A549 (cell line): ENCODE data around the gene CLK2. TPM values are rescaled to one million over a fixed set of nuclear protein-coding genes. Genes with fewer than 3 reads are reported as not detected.

ENCODE experiments used
- ATAC-seq, 2 experiments: fragments of 200-7000 bp in 1 of 2; fragments of >200 bp in 1 of 2; cut with Nextera tagmentation in 1 of 2; cut with Tn5 transposase in 1 of 2; 3 replicates each; pipeline versions ENCODE4 v1.8.0 to v1.9.1; 2018 to 2020; ENCODE audit warnings: mild to moderate bottlenecking in 1 of 2, moderate library complexity in 1 of 2
- CTCF ChIA-PET: fragments of 300-600 bp; sonication (Branson Sonifier 250); formaldehyde crosslinking; extraction: SDS; loops from one replicate; lab custom pipeline; 2021; ENCODE audit warnings: antibody characterized with exemption, inconsistent platforms; lab: Yijun Ruan, JAX
- POLR2A ChIA-PET: fragments of 350-600 bp; formaldehyde crosslinking; extraction: SDS; loops from one replicate; lab custom pipeline; 2021; ENCODE audit warnings: antibody characterized with exemption, inconsistent platforms; lab: Yijun Ruan, JAX
- DNase-seq, 2 experiments: peaks; one replicate each; pipeline versions ENCODE4 v3.0.0 to v3.0.0-alpha.2; 2011 to 2016; ENCODE audit warnings: low read depth in 1 of 2, low spot score in 1 of 2
- FAIRE-seq: peaks from 2 replicates; lab custom pipeline; 2011; peaks lifted over from hg19 to GRCh38; lab: Jason Lieb, UNC
- H3K27ac ChIP-seq, 2 experiments: fragments of >200 bp; sonication (Bioruptor Twin); formaldehyde crosslinking; 3 replicates each; pipeline ENCODE4 v1.5.1; 2016 to 2017
- H3K4me1 ChIP-seq: fragments of >200 bp; sonication (Bioruptor Twin); formaldehyde crosslinking; 3 replicates; pipeline ENCODE4 v1.6.1; 2016
- H3K4me2 ChIP-seq: fragments of >200 bp; sonication (Bioruptor Twin); formaldehyde crosslinking; 3 replicates; pipeline ENCODE4 v1.6.1; 2016
- H3K4me3 ChIP-seq: fragments of >200 bp; sonication (Bioruptor Twin); formaldehyde crosslinking; 3 replicates; pipeline ENCODE4 v1.5.1; 2016
- H3K9me3 ChIP-seq: fragments of >200 bp; sonication (Bioruptor Twin); formaldehyde crosslinking; 3 replicates; pipeline ENCODE4 v1.6.1; 2016
- CEBPB ChIP-seq, 2 experiments: fragments of >200 bp in 1 of 2; sonication (Bioruptor Twin) in 1 of 2; formaldehyde crosslinking in 1 of 2; IDR thresholded peaks; 2 replicates each; pipeline ENCODE4 v1.6.1; 2012 to 2016
- EP300 ChIP-seq, 2 experiments: fragments of >200 bp; sonication (Bioruptor Twin); formaldehyde crosslinking; IDR thresholded peaks; 2 replicates in 1 of 2; 3 replicates in 1 of 2; pipeline ENCODE4 v1.6.1; 2016 to 2017
- FOSL2 ChIP-seq, 2 experiments: fragments of 450-650 bp in 1 of 2; fragments of >200 bp in 1 of 2; sonication (Bioruptor Twin) in 1 of 2; formaldehyde crosslinking; IDR thresholded peaks; 2 replicates each; pipeline versions ENCODE4 v1.5.0 to v1.6.1; 2016 to 2020; ENCODE audit warnings: mild to moderate bottlenecking in 1 of 2, moderate library complexity in 1 of 2
- FOXS1 ChIP-seq: fragments of 250-450 bp; sonication (Bioruptor Pico); IDR thresholded peaks from 2 replicates; pipeline ENCODE4 v1.5.0; 2020; ENCODE audit warnings: mild to moderate bottlenecking, moderate library complexity
- HOXB13 ChIP-seq: fragments of 250-450 bp; sonication (Bioruptor Pico); IDR thresholded peaks from 2 replicates; pipeline ENCODE4 v1.5.0; 2020; ENCODE audit warnings: low read depth, mild to moderate bottlenecking, moderate library complexity
- JUN ChIP-seq, 2 experiments: fragments of >200 bp; sonication (Bioruptor Twin); formaldehyde crosslinking; IDR thresholded peaks; 2 replicates in 1 of 2; 3 replicates in 1 of 2; pipeline ENCODE4 v1.6.1; 2016 to 2017
- MYC ChIP-seq: IDR thresholded peaks from 2 replicates; pipeline ENCODE4 v1.6.1; 2012; ENCODE audit warnings: mild to moderate bottlenecking, inconsistent platforms, low read length, improper control_type of control experiment, borderline replicate concordance
- NPAS2 ChIP-seq: fragments of 250-450 bp; sonication (Bioruptor Pico); IDR thresholded peaks from 2 replicates; pipeline ENCODE4 v1.8.0; 2022; ENCODE audit warnings: mild to moderate bottlenecking, moderate library complexity, borderline replicate concordance
- PHF8 ChIP-seq: fragments of 200-600 bp; sonication (generic); IDR thresholded peaks from 2 replicates; pipeline ENCODE4 v1.6.1; 2016; ENCODE audit warnings: low read depth, mild to moderate bottlenecking, antibody characterized with exemption, moderate library complexity, borderline replicate concordance
- POLR2A ChIP-seq: IDR thresholded peaks from 2 replicates; pipeline ENCODE4 v1.6.1; 2012; ENCODE audit warnings: mild to moderate bottlenecking, low read length
- POLR2AphosphoS2 ChIP-seq: conservative IDR thresholded peaks from 2 replicates; pipeline ENCODE4 v1.6.1; 2012; ENCODE audit warnings: low read length, improper control_type of control experiment, inconsistent platforms
- RCOR1 ChIP-seq: fragments of 150-350 bp; IDR thresholded peaks from 2 replicates; pipeline ENCODE4 v1.6.1; 2014; ENCODE audit warnings: antibody characterized with exemption, low read length, low read depth
- SMC3 ChIP-seq: fragments of >200 bp; sonication (Bioruptor Twin); formaldehyde crosslinking; IDR thresholded peaks from 3 replicates; pipeline ENCODE4 v1.6.1; 2018; ENCODE audit warnings: inconsistent platforms
- SREBF2 ChIP-seq: fragments of 450-650 bp; IDR thresholded peaks from 2 replicates; pipeline ENCODE4 v1.6.1; 2014; ENCODE audit warnings: mild to moderate bottlenecking, moderate library complexity
- TP53 ChIP-seq: fragments of 250-450 bp; sonication (Bioruptor Pico); IDR thresholded peaks from 2 replicates; pipeline ENCODE4 v1.5.0; 2021; ENCODE audit warnings: mild to moderate bottlenecking, moderate library complexity
- ZFP36 ChIP-seq: fragments of 450-650 bp; IDR thresholded peaks from 2 replicates; pipeline ENCODE4 v1.6.1; 2014; ENCODE audit warnings: borderline replicate concordance; ENCODE audit not compliant: partially characterized antibody
- WGBS: methylation state at CpG from one replicate; pipeline ENCODE4 v1.1.6; 2017; ENCODE audit errors: missing lambda C conversion rate; 5-methylcytosine and 5-hydroxymethylcytosine counted together
- polyA minus RNA-seq: library from RNA; depleted of rRNA, polyadenylated mRNA; stranded (reverse); fragments of >200 nt; gene quantifications from 2 replicates; pipeline ENCODE4 v1.2.3, GENCODE V29; 2011; rRNA and poly(A)+ RNA removed
- polyA plus RNA-seq, 4 experiments: library from polyadenylated mRNA; depleted of rRNA in 3 of 4; stranded (reverse); fragments of >200 nt; fragmentation: RNase III in 1 of 4; extraction: RNeasy Plus Mini Kit Qiagen cat#74134 plus additional on column Dnase treatment in 1 of 4; gene quantifications; 2 replicates in 3 of 4; 3 replicates in 1 of 4; pipeline ENCODE4 v1.2.3, GENCODE V29; 2011 to 2017
- TF ChIP-seq, protein P1 (sequence below): fragments of 250-450 bp; sonication (Bioruptor Pico); IDR thresholded peaks from 2 replicates; pipeline ENCODE4 v1.5.0; 2021; ENCODE audit warnings: mild to moderate bottlenecking, moderate library complexity, borderline replicate concordance
- TF ChIP-seq, protein P2 (sequence below): fragments of 450-650 bp; IDR thresholded peaks from 2 replicates; pipeline ENCODE4 v1.6.1; 2014; ENCODE audit warnings: antibody characterized with exemption
- TF ChIP-seq, protein P3 (sequence below): fragments of >200 bp; sonication (Bioruptor Twin); formaldehyde crosslinking; IDR thresholded peaks from 3 replicates; pipeline ENCODE4 v1.6.1; 2016
- TF ChIP-seq, protein P4 (sequence below): IDR thresholded peaks from 2 replicates; pipeline ENCODE4 v1.6.1; 2012
- TF ChIP-seq, protein P5 (sequence below): IDR thresholded peaks from 2 replicates; pipeline ENCODE4 v1.6.1; 2012; ENCODE audit warnings: low read depth, borderline replicate concordance
- TF ChIP-seq, protein P6 (sequence below): fragments of 200-600 bp; sonication (generic); IDR thresholded peaks from 2 replicates; pipeline ENCODE4 v1.6.1; 2016; ENCODE audit warnings: antibody characterized with exemption, mild to moderate bottlenecking, moderate library complexity
- TF ChIP-seq, protein P7 (sequence below): IDR thresholded peaks from 2 replicates; pipeline ENCODE4 v1.6.1; 2012

CLK2 gene
- polyA plus RNA-seq (2011; rRNA removed): 45.7 and 51.0 TPM in 2 replicates
- 39.6 and 41.6 TPM in 2 replicates for polyA plus RNA-seq (2012; cell fraction: cytosol; rRNA removed)
- polyA plus RNA-seq (2012; cell fraction: nucleus; rRNA removed): 201 and 245 TPM in 2 replicates
- polyA plus RNA-seq (2017; fragmentation: RNase III; extraction: RNeasy Plus Mini Kit Qiagen cat#74134 plus additional on column Dnase treatment): 32.4 to 37.9 TPM (median 37.5 TPM) in 3 replicates
- polyA minus RNA-seq: 56.3 and 70.0 TPM in 2 replicates

DNA sequence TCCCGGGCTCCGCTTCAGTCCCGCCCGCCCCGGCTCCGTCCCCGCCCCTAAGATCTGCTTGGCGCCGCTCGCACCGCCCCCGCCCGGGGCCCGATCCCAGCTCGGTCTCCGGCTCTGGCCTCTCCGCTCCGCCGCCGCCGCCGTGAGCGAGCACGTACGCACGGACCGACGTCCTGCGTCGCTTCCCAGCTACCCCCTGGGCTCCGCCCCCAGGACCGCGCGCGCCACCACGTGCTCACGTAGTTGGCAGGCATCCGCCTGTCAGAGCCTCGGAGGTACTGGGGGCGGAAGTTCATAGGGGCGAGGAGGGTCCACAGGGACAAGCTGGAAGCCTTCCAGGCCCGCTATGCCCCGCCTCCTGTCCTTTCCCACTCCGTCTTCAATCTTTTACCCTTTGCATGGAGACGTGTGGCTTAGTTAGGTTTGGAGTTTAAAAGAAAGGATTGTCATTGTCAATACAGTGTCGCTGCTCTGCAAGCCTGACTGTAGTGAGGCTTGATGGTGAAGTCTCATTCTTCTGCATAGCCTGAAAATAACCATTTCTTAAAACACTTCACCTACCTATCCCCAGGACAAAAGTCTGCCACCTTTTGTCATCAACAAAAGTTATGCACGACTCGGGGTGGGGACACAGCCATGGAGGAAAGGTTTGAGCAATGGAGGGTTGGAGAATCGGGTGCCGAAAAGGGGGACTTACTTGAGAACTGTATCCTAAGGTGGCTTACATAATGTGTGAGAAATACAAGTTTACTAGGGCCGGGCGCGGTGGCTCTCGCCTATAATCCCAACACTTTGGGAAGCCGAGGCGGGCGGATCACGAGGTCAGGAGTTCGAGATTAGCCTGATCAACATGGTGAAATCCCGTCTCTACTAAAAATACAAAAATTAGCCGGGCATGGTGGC lies at the start of gene CLK2:
Gene CLK2, minus strand, starts transcription at position 162 of the 903 bp plus-strand sequence. CDS start 2,527 bp downstream, outside the sequence.
- CTCF ChIA-PET: interaction anchor here (0.7 to 16.5 kb wide), 7 partner anchors 15 to 227 kb away, joined by 3 to 326 read pairs (median 3); no protein-coding TSS in a partner anchor
- WGBS: 37% methylated on average over 38 of the region's 61 CpGs
- H3K4me1 ChIP-seq: peaks cover 15% of the 10 kb centered on the region; the same call in 2 of the 3 replicates
- no peaks in the 10 kb centered on the region for H3K9me3 ChIP-seq
- peak within 1 kb of the TSS; percentile 93 for H3K4me2 ChIP-seq
- ATAC-seq (peak; percentile 81 to 90), DNase-seq (peak; percentile 96), FAIRE-seq (no peak)
- peak within 1 kb of the TSS; percentile 62 for H3K4me3 ChIP-seq
- TF ChIP-seq, protein P1, sequence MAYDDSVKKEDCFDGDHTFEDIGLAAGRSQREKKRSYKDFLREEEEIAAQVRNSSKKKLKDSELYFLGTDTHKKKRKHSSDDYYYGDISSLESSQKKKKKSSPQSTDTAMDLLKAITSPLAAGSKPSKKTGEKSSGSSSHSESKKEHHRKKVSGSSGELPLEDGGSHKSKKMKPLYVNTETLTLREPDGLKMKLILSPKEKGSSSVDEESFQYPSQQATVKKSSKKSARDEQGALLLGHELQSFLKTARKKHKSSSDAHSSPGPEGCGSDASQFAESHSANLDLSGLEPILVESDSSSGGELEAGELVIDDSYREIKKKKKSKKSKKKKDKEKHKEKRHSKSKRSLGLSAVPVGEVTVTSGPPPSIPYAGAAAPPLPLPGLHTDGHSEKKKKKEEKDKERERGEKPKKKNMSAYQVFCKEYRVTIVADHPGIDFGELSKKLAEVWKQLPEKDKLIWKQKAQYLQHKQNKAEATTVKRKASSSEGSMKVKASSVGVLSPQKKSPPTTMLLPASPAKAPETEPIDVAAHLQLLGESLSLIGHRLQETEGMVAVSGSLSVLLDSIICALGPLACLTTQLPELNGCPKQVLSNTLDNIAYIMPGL (CRISPR knock-in tag): no peak
- TF ChIP-seq, protein P2, sequence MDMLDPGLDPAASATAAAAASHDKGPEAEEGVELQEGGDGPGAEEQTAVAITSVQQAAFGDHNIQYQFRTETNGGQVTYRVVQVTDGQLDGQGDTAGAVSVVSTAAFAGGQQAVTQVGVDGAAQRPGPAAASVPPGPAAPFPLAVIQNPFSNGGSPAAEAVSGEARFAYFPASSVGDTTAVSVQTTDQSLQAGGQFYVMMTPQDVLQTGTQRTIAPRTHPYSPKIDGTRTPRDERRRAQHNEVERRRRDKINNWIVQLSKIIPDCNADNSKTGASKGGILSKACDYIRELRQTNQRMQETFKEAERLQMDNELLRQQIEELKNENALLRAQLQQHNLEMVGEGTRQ: peak; percentile 88
- TF ChIP-seq HOXB13 (CRISPR knock-in tag): no peak
- TF ChIP-seq RCOR1: no peak
- 0 out of 2 replicates have a peak, but pooled peaks have one; percentile 64 for TF ChIP-seq PHF8
- TF ChIP-seq FOSL2 (IDR thresholded peaks at IDR 0.05): no peak
- TF ChIP-seq FOSL2 (CRISPR knock-in tag; IDR thresholded peaks at IDR 0.05): no peak
- TF ChIP-seq SMC3: no peak
- TF ChIP-seq TP53 (CRISPR knock-in tag): peak; percentile 53; the same call in 1 of the 2 replicates
- TF ChIP-seq FOXS1 (CRISPR knock-in tag): no peak
- TF ChIP-seq MYC: peak; percentile 72
- no peak for TF ChIP-seq CEBPB (IDR thresholded peaks at IDR 0.05)
- TF ChIP-seq, protein P3, sequence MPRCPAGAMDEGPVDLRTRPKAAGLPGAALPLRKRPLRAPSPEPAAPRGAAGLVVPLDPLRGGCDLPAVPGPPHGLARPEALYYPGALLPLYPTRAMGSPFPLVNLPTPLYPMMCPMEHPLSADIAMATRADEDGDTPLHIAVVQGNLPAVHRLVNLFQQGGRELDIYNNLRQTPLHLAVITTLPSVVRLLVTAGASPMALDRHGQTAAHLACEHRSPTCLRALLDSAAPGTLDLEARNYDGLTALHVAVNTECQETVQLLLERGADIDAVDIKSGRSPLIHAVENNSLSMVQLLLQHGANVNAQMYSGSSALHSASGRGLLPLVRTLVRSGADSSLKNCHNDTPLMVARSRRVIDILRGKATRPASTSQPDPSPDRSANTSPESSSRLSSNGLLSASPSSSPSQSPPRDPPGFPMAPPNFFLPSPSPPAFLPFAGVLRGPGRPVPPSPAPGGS: peak; percentile 76; the same call in 2 of the 3 replicates
- TF ChIP-seq SREBF2: no peak
- TF ChIP-seq, protein P4, sequence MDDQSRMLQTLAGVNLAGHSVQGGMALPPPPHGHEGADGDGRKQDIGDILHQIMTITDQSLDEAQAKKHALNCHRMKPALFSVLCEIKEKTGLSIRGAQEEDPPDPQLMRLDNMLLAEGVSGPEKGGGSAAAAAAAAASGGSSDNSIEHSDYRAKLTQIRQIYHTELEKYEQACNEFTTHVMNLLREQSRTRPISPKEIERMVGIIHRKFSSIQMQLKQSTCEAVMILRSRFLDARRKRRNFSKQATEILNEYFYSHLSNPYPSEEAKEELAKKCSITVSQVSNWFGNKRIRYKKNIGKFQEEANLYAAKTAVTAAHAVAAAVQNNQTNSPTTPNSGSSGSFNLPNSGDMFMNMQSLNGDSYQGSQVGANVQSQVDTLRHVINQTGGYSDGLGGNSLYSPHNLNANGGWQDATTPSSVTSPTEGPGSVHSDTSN: no peak
- TF ChIP-seq EP300 (IDR thresholded peaks at IDR 0.05): no peak
- TF ChIP-seq, protein P5, sequence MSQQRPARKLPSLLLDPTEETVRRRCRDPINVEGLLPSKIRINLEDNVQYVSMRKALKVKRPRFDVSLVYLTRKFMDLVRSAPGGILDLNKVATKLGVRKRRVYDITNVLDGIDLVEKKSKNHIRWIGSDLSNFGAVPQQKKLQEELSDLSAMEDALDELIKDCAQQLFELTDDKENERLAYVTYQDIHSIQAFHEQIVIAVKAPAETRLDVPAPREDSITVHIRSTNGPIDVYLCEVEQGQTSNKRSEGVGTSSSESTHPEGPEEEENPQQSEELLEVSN: peak; percentile 95
- TF ChIP-seq, protein P6, sequence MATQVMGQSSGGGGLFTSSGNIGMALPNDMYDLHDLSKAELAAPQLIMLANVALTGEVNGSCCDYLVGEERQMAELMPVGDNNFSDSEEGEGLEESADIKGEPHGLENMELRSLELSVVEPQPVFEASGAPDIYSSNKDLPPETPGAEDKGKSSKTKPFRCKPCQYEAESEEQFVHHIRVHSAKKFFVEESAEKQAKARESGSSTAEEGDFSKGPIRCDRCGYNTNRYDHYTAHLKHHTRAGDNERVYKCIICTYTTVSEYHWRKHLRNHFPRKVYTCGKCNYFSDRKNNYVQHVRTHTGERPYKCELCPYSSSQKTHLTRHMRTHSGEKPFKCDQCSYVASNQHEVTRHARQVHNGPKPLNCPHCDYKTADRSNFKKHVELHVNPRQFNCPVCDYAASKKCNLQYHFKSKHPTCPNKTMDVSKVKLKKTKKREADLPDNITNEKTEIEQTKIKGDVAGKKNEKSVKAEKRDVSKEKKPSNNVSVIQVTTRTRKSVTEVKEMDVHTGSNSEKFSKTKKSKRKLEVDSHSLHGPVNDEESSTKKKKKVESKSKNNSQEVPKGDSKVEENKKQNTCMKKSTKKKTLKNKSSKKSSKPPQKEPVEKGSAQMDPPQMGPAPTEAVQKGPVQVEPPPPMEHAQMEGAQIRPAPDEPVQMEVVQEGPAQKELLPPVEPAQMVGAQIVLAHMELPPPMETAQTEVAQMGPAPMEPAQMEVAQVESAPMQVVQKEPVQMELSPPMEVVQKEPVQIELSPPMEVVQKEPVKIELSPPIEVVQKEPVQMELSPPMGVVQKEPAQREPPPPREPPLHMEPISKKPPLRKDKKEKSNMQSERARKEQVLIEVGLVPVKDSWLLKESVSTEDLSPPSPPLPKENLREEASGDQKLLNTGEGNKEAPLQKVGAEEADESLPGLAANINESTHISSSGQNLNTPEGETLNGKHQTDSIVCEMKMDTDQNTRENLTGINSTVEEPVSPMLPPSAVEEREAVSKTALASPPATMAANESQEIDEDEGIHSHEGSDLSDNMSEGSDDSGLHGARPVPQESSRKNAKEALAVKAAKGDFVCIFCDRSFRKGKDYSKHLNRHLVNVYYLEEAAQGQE: no peak
- peak in 1 of 2 experiments; percentile 96; a peak in 3 of 5 replicates for TF ChIP-seq JUN (IDR thresholded peaks at IDR 0.05)
- TF ChIP-seq POLR2AphosphoS2: no peak
- TF ChIP-seq, protein P7, sequence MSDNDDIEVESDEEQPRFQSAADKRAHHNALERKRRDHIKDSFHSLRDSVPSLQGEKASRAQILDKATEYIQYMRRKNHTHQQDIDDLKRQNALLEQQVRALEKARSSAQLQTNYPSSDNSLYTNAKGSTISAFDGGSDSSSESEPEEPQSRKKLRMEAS: peak; percentile 99
- peak; percentile 63 for TF ChIP-seq POLR2A
- TF ChIP-seq NPAS2 (CRISPR knock-in tag): no peak
- no peak for TF ChIP-seq ZFP36
- POLR2A ChIA-PET: interaction anchor here (0.6 to 2.3 kb wide), 13 partner anchors 8 to 289 kb away, joined by 3 to 25 read pairs (median 5); partner anchors contain the start of genes ASH1L and SCAMP3
- peak within 1 kb of the TSS; percentile 90 to 98 for H3K27ac ChIP-seq
